Measurements from ENCODE around the gene ADH1A. TPM values are rescaled to one million over a fixed set of nuclear protein-coding genes. Genes with fewer than 3 reads are reported as not detected.
"Not testable (repeated sequence)": the region's sequence is repeated elsewhere in the genome, so short reads cannot be mapped to it uniquely, and the experiment has no call there.

Gene ADH1A
- total RNA-seq, 2 donors from 2014 or later, result 0.26 TPM; not detected in 1

GRCh38 chr4:99321241-99322191 is 30.7 kb upstream of the ADH1A start, which contains the start of gene ADH1B:
TSS of gene ADH1B (minus strand) at chr4:99321401. CDS start at chr4:99321331, 70 bp downstream.
- Histone ChIP-seq H3K9me3 (no peaks in the 10 kb centered on the region), H3K27ac (no peak within 1 kb of the TSS), H3K36me3 (replicated peaks in 1 of 2; ENCODE audit: insufficient read depth in 1 of 2, low read depth in 2 of 2) (no peaks in the 10 kb centered on the region), H3K4me3 (no peak within 1 kb of the TSS), H3K4me1 (peaks cover 35% of the 10 kb centered on the region), H3K27me3 (no peaks in the 10 kb centered on the region)
- TF ChIP-seq POLR2A (IDR thresholded peaks at IDR 0.05) (peak in 1 of 3 donors; percentile 17), CTCF (IDR thresholded peaks at IDR 0.05) (no peak)
- intact Hi-C loops (cut with DNase I), result no loop called here
- ATAC-seq, result no peak
- WGBS, 2 donors, result 31 to 36% methylated on average over 8 of the region's 8 CpGs
- peak in 2 of 4 donors; percentile 11 to 15 for DNase-seq

GRCh38 chr4:99317811-99318210 is 27.0 kb upstream of the ADH1A start:
- H3K27ac ChIP-seq; H3K4me3 ChIP-seq; H3K9me3 ChIP-seq; H3K27me3 ChIP-seq; ATAC-seq; DNase-seq; intact Hi-C loops (cut with DNase I); H3K36me3 ChIP-seq (replicated peaks in 1 of 2; ENCODE audit: insufficient read depth in 1 of 2, low read depth in 2 of 2): not testable (repeated sequence)
- 88 to 92% methylated on average over 8 of the region's 8 CpGs for WGBS, 2 donors
- H3K4me1 ChIP-seq, result peaks cover 15% of the 10 kb centered on the region

- no peak for DNase-seq
- no peaks in the 10 kb centered on the region for H3K9me3 ChIP-seq
- H3K36me3 ChIP-seq (replicated peaks in 1 of 2; ENCODE audit: insufficient read depth in 1 of 2, low read depth in 2 of 2), result no peaks in the 10 kb centered on the region
- ATAC-seq, result no peak
- WGBS, 2 donors, result 85 to 90% methylated on average over 3 of the region's 3 CpGs
- no peak for TF ChIP-seq POLR2A (IDR thresholded peaks at IDR 0.05)
- no peak for TF ChIP-seq CTCF (IDR thresholded peaks at IDR 0.05)
- intact Hi-C loops (cut with DNase I), result no loop called here
- no peaks in the 10 kb centered on the region for H3K27me3 ChIP-seq
- peaks cover 14% of the 10 kb centered on the region for H3K4me1 ChIP-seq
- no peak overlapping the region for H3K27ac ChIP-seq
- H3K4me3 ChIP-seq, result no peak overlapping the region
Measured at GRCh38 chr4:99317354-99317753, 26.6 kb upstream of the ADH1A start.

GRCh38 chr4:99315839-99316238 is 25.1 kb upstream of the ADH1A start:
- intact Hi-C loops (cut with DNase I), result no loop called here
- Histone ChIP-seq H3K36me3 (replicated peaks in 1 of 2; ENCODE audit: insufficient read depth in 1 of 2, low read depth in 2 of 2) (no peaks in the 10 kb centered on the region), H3K4me3 (no peak overlapping the region), H3K27me3 (no peaks in the 10 kb centered on the region), H3K27ac (no peak overlapping the region), H3K9me3 (no peaks in the 10 kb centered on the region), H3K4me1 (no peaks in the 10 kb centered on the region)
- TF ChIP-seq POLR2A (IDR thresholded peaks at IDR 0.05), result no peak
- no peak for TF ChIP-seq CTCF (IDR thresholded peaks at IDR 0.05)
- 79 to 83% methylated on average over 6 of the region's 6 CpGs for WGBS, 2 donors
- ATAC-seq, result no peak
- DNase-seq, result no peak

- DNase-seq (no peak), ATAC-seq (no peak)
- H3K9me3 ChIP-seq, result no peaks in the 10 kb centered on the region
- H3K36me3 ChIP-seq (replicated peaks in 1 of 2; ENCODE audit: insufficient read depth in 1 of 2, low read depth in 2 of 2), result no peaks in the 10 kb centered on the region
- no peaks in the 10 kb centered on the region for H3K27me3 ChIP-seq
- TF ChIP-seq CTCF (IDR thresholded peaks at IDR 0.05) (no peak), POLR2A (IDR thresholded peaks at IDR 0.05) (no peak)
- H3K4me1 ChIP-seq, result no peaks in the 10 kb centered on the region
- 68 to 79% methylated on average over 1 of the region's 1 CpG for WGBS, 2 donors
- H3K27ac ChIP-seq, result no peak overlapping the region
- H3K4me3 ChIP-seq, result no peak overlapping the region
- intact Hi-C loops (cut with DNase I), result no loop called here
Measured at GRCh38 chr4:99314211-99314610, 23.4 kb upstream of the ADH1A start.
